PC-3 (cell line): ENCODE measurements around the gene SUGCT.

Experiments used
- EZH2 ChIP-seq: fragments of 300-600 bp; sonication (generic); IDR thresholded peaks from one replicate; pipeline ENCODE4 v1.6.1; 2017; ENCODE audit warnings: antibody characterized with exemption, mild to moderate bottlenecking, low read length; ENCODE audit not compliant: unreplicated experiment
- EZH2phosphoT487 ChIP-seq: fragments of 300-600 bp; sonication (generic); IDR thresholded peaks from 2 replicates; pipeline ENCODE4 v1.6.1; 2018; ENCODE audit warnings: mild to moderate bottlenecking, antibody characterized with exemption, low read length, borderline replicate concordance
- TF ChIP-seq, protein P1 (sequence below): fragments of 300-600 bp; sonication (generic); conservative IDR thresholded peaks from 2 replicates; pipeline ENCODE4 v1.5.1; 2017; ENCODE audit warnings: antibody characterized with exemption, low read depth, mild to moderate bottlenecking, low read length

DNA sequence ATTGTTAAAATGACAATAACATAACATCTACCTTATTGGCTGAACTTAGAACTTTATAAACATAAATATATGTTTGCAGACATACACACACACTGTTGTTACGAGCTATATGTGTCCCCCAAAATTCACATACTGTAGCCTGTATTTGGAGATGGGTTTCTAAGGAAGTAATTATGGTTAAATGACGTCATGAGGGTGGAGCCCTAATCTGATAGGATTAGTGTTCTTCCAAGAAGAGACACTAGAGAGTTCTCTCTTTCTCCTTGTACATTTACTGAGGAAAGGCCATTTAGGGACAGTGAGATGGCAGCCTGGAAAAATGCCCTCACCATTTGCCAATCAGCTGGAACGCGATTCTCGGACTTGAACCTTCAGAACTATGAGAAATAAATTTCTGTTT lies 211.7 kb downstream of the SUGCT start:
- TF ChIP-seq, protein P1, sequence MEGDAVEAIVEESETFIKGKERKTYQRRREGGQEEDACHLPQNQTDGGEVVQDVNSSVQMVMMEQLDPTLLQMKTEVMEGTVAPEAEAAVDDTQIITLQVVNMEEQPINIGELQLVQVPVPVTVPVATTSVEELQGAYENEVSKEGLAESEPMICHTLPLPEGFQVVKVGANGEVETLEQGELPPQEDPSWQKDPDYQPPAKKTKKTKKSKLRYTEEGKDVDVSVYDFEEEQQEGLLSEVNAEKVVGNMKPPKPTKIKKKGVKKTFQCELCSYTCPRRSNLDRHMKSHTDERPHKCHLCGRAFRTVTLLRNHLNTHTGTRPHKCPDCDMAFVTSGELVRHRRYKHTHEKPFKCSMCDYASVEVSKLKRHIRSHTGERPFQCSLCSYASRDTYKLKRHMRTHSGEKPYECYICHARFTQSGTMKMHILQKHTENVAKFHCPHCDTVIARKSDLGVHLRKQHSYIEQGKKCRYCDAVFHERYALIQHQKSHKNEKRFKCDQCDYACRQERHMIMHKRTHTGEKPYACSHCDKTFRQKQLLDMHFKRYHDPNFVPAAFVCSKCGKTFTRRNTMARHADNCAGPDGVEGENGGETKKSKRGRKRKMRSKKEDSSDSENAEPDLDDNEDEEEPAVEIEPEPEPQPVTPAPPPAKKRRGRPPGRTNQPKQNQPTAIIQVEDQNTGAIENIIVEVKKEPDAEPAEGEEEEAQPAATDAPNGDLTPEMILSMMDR: no peak
- no peak for TF ChIP-seq EZH2
- no peak for TF ChIP-seq EZH2phosphoT487
